ENCODE measurements around the gene GSE1.

The GSE1 gene

DNA sequence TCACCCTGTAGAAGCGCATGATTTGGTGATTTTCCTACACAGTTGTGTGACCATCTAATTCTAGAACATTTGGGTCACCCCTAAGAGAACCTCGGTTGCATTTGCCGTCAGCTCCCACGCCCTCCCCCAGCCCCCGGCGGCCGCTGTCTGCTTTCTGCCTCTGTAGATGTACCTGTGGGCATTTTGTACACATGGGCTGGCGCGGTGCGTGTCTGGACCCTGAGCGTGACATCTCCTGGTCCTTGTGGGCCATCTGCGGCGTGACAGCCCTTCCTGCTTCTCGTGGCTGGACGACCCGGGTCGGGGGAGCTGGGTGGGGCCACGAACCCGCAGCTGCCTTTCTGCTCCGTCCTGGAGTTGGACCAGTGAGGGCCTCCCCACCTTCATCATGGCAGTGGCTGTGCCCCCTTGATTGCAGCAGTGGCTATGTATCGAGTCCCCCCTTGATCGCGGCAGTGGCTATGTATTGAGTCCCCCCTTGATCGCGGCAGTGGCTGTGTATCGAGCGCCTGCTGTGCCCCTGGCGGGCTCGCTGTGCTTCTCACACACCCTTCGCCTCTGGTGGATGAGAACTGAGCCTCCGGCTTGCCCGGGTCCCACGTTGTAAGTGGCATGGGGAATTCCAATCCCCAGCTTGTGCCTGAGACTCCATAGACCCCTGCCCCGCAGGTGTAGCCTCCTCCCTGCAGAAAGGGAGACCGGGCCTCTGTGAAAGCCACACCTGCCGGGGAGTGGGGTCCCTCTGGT is 24.1 kb downstream of the GSE1 start:
- no peaks in the 10 kb centered on the region for H3K36me3 ChIP-seq (ENCODE audit: control insufficient read depth in 2 of 2, insufficient read depth in 2 of 2, low read length in 2 of 2)
- H3K9me3 ChIP-seq (ENCODE audit: control insufficient read depth in 2 of 2, low read length in 2 of 2): no peaks in the 10 kb centered on the region
- H3K4me3 ChIP-seq (ENCODE audit: low read length in 2 of 2): no peak overlapping the region
- H3K27me3 ChIP-seq (ENCODE audit: control insufficient read depth in 1 of 2, insufficient read depth in 2 of 2, low read length in 2 of 2): no peaks in the 10 kb centered on the region
- no peak overlapping the region for H3K27ac ChIP-seq (ENCODE audit: low read length)
- H3K4me1 ChIP-seq (ENCODE audit: control insufficient read depth, insufficient read depth, low read length): peaks cover 17% of the 10 kb centered on the region
- no peak overlapping the region for H3K9ac ChIP-seq (ENCODE audit: low read length in 2 of 2)

DNA sequence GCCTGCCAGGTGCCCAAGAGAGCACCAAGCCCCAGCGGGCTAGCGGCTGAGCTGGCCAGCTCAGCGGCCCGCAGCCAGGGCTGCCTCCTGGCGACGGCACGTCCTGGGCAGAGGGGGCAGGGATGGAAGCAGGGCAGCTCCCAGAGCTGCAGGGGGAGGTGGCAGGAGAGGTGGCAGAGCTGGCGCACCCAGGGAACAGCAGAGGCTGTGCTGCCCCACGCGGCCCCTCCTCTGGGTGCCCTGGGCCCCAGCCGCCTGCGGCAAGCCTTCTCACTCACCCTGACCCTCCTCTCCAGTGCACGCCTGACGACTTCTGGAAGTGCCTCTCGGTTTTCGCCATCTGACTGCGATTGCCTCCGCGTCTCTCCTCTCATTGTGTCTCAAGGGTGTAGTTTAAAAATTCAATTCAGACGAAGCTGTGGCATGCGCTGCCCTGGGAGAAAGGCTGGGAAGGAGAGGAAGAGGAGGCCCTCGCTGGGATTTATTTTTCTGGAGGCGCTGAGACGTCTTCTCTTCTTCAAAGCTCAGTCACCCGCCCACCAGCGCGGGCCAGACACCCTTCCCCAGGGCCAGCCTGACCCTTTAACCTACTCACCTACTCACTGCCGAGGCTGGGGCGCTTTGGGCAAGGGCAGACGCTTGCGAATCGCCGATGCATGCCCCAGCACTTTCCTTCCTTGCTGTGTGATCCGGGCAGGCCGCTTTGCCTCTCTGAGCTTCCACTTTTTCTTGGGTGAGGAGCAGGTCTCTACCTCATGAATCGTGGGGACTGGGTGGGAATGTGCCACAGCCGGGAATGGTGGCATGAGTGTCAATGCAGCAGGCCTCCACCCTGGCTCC is 24.9 kb downstream of the GSE1 start:
- H3K27ac ChIP-seq (ENCODE audit: low read length): no peak overlapping the region
- H3K36me3 ChIP-seq (ENCODE audit: control insufficient read depth in 2 of 2, insufficient read depth in 2 of 2, low read length in 2 of 2): no peaks in the 10 kb centered on the region
- no peak overlapping the region for H3K9ac ChIP-seq (ENCODE audit: low read length in 2 of 2)
- no peaks in the 10 kb centered on the region for H3K27me3 ChIP-seq (ENCODE audit: control insufficient read depth in 1 of 2, insufficient read depth in 2 of 2, low read length in 2 of 2)
- no peak overlapping the region for H3K4me3 ChIP-seq (ENCODE audit: low read length in 2 of 2)
- H3K4me1 ChIP-seq (ENCODE audit: control insufficient read depth, insufficient read depth, low read length): peaks cover 17% of the 10 kb centered on the region
- H3K9me3 ChIP-seq (ENCODE audit: control insufficient read depth in 2 of 2, low read length in 2 of 2): no peaks in the 10 kb centered on the region

DNA sequence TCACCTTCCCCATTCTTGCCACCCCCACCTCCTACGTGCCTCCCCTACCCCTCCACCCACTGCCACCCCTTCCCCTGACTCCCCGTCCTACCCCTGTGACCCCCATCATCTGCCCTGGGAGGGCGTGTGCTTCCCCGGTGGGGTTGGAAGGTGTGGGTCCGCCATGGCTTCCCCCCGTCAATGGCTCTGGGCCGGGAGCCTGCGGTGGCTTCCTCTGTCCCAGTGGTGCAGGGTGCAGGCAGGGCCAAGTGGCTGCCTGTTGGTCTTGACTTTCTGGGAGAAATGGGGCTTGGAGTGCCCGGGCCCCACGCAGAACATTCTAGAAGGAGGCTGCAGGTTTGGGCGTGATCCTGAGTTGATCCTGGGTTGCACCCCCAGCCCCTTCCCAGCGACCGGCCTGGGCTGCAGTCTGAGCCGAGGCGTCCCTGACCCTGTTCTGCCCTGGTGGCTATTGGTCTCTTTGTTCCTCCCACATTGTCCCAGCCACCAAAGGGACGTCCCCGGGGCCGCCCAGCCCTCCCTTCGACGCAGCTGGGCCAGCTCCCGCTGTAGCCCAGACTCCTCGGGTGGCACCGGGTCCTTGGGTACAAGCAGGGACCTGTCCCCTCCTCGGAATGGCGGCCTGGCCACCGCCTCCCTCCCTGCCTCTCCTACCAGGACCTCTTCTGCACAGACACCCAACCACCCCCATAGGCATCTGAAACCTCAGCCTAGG is 25.7 kb downstream of the GSE1 start:
- H3K4me3 ChIP-seq (ENCODE audit: low read length in 2 of 2): peak overlapping the region in 1 of 2 donors; percentile 8
- H3K27me3 ChIP-seq (ENCODE audit: control insufficient read depth in 1 of 2, insufficient read depth in 2 of 2, low read length in 2 of 2): no peaks in the 10 kb centered on the region
- no peak overlapping the region for H3K9ac ChIP-seq (ENCODE audit: low read length in 2 of 2)
- H3K36me3 ChIP-seq (ENCODE audit: control insufficient read depth in 2 of 2, insufficient read depth in 2 of 2, low read length in 2 of 2): no peaks in the 10 kb centered on the region
- H3K9me3 ChIP-seq (ENCODE audit: control insufficient read depth in 2 of 2, low read length in 2 of 2): no peaks in the 10 kb centered on the region
- H3K4me1 ChIP-seq (ENCODE audit: control insufficient read depth, insufficient read depth, low read length): peaks cover 22% of the 10 kb centered on the region
- no peak overlapping the region for H3K27ac ChIP-seq (ENCODE audit: low read length)

DNA sequence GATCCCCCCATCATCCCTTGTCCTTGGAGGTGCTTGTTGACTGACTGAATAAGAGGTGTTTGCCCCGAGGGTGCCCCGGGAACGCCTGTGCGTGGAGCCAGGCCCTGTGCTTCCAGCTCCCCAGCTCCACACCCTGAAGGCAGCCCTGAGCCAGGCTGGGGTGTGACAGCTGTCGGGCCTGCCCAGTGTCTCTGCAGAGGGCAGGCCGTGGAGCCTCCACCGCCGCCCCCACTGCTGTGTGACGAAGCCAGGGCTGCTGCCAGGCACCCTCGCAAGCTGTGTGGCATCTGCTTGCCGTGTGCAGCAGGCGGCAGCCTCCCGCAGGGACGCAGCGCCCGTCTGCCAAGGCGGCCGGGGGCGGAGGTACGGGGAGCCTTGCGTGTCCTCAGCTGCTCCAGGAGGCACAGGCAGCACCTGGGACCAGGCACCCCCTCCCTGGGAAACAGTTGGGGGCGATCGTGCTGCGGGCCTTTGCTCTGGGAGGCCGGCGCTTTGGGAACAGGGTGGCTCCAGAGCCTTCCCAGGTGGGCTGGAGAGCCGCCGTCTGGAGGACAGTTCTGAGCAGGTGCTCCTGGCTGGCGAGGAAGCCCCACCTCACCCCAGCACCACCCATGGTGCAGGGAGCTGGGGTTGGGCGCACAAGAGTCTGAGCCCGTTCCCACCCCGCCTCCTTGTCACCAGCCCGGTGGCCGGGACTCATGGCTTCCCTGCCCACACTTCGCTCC is 26.6 kb downstream of the GSE1 start:
- Histone ChIP-seq H3K4me1 (ENCODE audit: control insufficient read depth, insufficient read depth, low read length) (peaks cover 27% of the 10 kb centered on the region), H3K9me3 (ENCODE audit: control insufficient read depth in 2 of 2, low read length in 2 of 2) (no peaks in the 10 kb centered on the region), H3K27ac (ENCODE audit: low read length) (no peak overlapping the region), H3K27me3 (ENCODE audit: control insufficient read depth in 1 of 2, insufficient read depth in 2 of 2, low read length in 2 of 2) (no peaks in the 10 kb centered on the region), H3K4me3 (ENCODE audit: low read length in 2 of 2) (peak overlapping the region in 1 of 2 donors; percentile 8), H3K9ac (ENCODE audit: low read length in 2 of 2) (no peak overlapping the region), H3K36me3 (ENCODE audit: control insufficient read depth in 2 of 2, insufficient read depth in 2 of 2, low read length in 2 of 2) (no peaks in the 10 kb centered on the region)

DNA sequence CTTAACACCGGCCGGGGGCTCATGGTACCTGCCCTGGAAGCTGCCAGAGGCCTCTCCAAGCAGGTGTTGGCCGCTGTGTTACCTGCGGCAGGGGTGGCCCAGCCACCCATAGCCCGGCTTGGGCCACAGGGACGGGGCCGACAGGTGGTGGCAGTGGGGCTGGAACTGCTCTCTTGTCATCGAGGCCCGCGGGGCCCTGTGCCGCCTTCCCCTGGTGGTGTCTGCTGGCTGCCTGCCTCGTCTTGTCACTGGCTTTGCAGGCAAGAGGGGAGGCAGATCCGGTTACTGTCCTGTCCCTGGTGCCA is 27.1 kb downstream of the GSE1 start:
- H3K36me3 ChIP-seq (ENCODE audit: control insufficient read depth in 2 of 2, insufficient read depth in 2 of 2, low read length in 2 of 2): no peaks in the 10 kb centered on the region
- no peak overlapping the region for H3K9ac ChIP-seq (ENCODE audit: low read length in 2 of 2)
- H3K27ac ChIP-seq (ENCODE audit: low read length): no peak overlapping the region
- H3K9me3 ChIP-seq (ENCODE audit: control insufficient read depth in 2 of 2, low read length in 2 of 2): no peaks in the 10 kb centered on the region
- no peaks in the 10 kb centered on the region for H3K27me3 ChIP-seq (ENCODE audit: control insufficient read depth in 1 of 2, insufficient read depth in 2 of 2, low read length in 2 of 2)
- H3K4me3 ChIP-seq (ENCODE audit: low read length in 2 of 2): no peak overlapping the region
- peaks cover 27% of the 10 kb centered on the region for H3K4me1 ChIP-seq (ENCODE audit: control insufficient read depth, insufficient read depth, low read length)

DNA sequence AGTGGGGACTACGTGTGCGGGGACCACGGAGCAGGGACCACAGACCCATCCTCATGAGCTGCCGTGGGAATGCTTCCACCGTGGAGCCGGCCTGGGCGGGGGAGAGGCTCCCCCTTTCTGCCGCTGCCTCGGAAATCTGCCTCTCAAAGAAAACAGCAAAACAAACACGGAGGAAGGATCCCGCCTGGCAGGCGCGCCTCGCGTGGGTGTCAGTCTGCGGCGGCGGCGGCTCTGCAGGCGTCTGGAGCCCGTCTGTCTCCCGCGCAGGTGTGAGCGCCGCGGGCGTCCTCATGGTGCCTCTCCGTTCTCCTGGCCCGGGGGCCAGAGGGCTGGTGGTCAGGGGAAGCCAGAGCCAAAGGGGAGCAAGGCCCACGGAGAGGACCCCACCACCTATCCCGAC is 27.5 kb downstream of the GSE1 start:
- no peak overlapping the region for H3K4me3 ChIP-seq (ENCODE audit: low read length in 2 of 2)
- peaks cover 27% of the 10 kb centered on the region for H3K4me1 ChIP-seq (ENCODE audit: control insufficient read depth, insufficient read depth, low read length)

DNA sequence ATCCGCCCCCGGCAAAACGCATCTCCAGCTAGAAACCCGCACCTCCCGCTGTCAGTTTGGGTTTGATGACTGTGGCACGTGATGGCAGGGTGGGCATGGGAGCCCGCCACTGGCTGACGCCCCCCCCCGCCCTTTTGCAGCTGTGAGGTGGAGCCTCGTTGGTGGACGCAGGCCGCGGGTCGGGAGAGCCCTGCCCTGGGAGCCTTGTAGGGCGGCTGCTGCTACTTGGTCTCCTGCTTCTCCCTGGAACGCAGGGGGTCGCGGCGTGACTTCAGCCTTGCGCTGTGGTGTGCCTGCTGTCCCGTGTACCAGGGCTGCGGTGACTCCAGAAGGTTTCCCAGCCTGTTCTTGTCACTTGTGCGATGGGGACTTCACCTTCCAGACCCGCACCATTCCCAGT is 28.2 kb downstream of the GSE1 start:
- no peaks in the 10 kb centered on the region for H3K36me3 ChIP-seq (ENCODE audit: control insufficient read depth in 2 of 2, insufficient read depth in 2 of 2, low read length in 2 of 2)
- peaks cover 27% of the 10 kb centered on the region for H3K4me1 ChIP-seq (ENCODE audit: control insufficient read depth, insufficient read depth, low read length)
- H3K9ac ChIP-seq (ENCODE audit: low read length in 2 of 2): no peak overlapping the region
- H3K4me3 ChIP-seq (ENCODE audit: low read length in 2 of 2): no peak overlapping the region
- H3K27ac ChIP-seq (ENCODE audit: low read length): no peak overlapping the region
- no peaks in the 10 kb centered on the region for H3K9me3 ChIP-seq (ENCODE audit: control insufficient read depth in 2 of 2, low read length in 2 of 2)
- H3K27me3 ChIP-seq (ENCODE audit: control insufficient read depth in 1 of 2, insufficient read depth in 2 of 2, low read length in 2 of 2): no peaks in the 10 kb centered on the region

More for the DNA sequence above, 27.5 kb downstream of the GSE1 start:
- H3K27me3 ChIP-seq (ENCODE audit: control insufficient read depth in 1 of 2, insufficient read depth in 2 of 2, low read length in 2 of 2): no peaks in the 10 kb centered on the region
- H3K9ac ChIP-seq (ENCODE audit: low read length in 2 of 2): no peak overlapping the region
- no peaks in the 10 kb centered on the region for H3K9me3 ChIP-seq (ENCODE audit: control insufficient read depth in 2 of 2, low read length in 2 of 2)
- no peak overlapping the region for H3K27ac ChIP-seq (ENCODE audit: low read length)
- H3K36me3 ChIP-seq (ENCODE audit: control insufficient read depth in 2 of 2, insufficient read depth in 2 of 2, low read length in 2 of 2): no peaks in the 10 kb centered on the region

DNA sequence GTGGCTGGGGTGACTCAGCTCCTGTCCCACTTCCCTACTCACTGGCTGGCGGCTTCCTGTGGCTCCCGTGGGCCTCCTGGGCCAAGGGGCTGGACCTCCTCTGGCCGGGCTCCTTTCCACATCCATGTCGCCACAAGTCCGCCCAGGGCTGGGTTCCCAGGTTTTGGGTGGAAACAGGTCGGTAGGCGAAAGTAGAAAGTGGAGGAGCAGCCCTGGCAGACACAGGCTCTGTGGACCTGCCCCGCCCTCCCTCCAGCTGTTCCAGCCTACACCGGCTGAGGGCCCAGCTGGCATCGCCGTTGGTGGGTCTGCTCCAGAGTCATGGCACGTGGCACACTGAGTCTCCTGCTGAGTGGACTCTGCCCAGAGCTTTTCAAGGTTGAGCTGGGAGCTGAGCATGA is 28.7 kb downstream of the GSE1 start:
- Histone ChIP-seq H3K9ac (ENCODE audit: low read length in 2 of 2) (no peak overlapping the region), H3K4me3 (ENCODE audit: low read length in 2 of 2) (no peak overlapping the region), H3K4me1 (ENCODE audit: control insufficient read depth, insufficient read depth, low read length) (peaks cover 27% of the 10 kb centered on the region), H3K27ac (ENCODE audit: low read length) (no peak overlapping the region), H3K27me3 (ENCODE audit: control insufficient read depth in 1 of 2, insufficient read depth in 2 of 2, low read length in 2 of 2) (no peaks in the 10 kb centered on the region), H3K9me3 (ENCODE audit: control insufficient read depth in 2 of 2, low read length in 2 of 2) (no peaks in the 10 kb centered on the region), H3K36me3 (ENCODE audit: control insufficient read depth in 2 of 2, insufficient read depth in 2 of 2, low read length in 2 of 2) (no peaks in the 10 kb centered on the region)

DNA sequence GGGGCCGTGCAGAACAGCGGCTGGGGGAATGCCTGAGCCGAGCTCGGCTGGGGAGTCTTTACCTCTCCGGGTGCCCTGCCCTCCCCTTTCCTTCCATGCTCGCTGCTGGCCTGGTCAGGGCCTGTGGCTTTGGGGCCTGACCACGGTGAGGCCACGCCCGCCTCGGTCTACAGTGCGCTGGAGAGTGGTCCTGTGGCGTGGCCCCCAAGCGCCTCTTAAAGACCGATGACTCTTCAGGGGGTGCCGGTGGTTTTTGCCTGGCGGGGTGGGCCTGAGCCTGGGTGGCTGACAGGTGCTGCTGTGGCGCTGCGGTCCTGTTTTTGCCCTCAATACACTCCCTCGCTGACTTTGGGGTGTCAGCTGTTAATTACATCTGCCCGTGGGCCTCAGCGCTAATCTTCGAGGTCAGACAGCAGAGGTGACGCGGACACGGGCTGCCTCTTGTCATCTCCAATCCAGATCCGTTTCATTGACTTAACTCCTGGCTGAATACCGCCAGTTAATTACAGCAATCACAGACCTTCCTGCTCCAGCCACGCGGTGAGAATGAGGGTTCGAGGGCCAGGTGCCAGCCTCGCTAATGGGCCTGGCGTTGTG is 29.7 kb downstream of the GSE1 start:
- Histone ChIP-seq H3K36me3 (ENCODE audit: control insufficient read depth in 2 of 2, insufficient read depth in 2 of 2, low read length in 2 of 2) (no peaks in the 10 kb centered on the region), H3K4me3 (ENCODE audit: low read length in 2 of 2) (no peak overlapping the region), H3K4me1 (ENCODE audit: control insufficient read depth, insufficient read depth, low read length) (peaks cover 27% of the 10 kb centered on the region), H3K9me3 (ENCODE audit: control insufficient read depth in 2 of 2, low read length in 2 of 2) (no peaks in the 10 kb centered on the region), H3K27ac (ENCODE audit: low read length) (no peak overlapping the region), H3K9ac (ENCODE audit: low read length in 2 of 2) (no peak overlapping the region), H3K27me3 (ENCODE audit: control insufficient read depth in 1 of 2, insufficient read depth in 2 of 2, low read length in 2 of 2) (no peaks in the 10 kb centered on the region)

DNA sequence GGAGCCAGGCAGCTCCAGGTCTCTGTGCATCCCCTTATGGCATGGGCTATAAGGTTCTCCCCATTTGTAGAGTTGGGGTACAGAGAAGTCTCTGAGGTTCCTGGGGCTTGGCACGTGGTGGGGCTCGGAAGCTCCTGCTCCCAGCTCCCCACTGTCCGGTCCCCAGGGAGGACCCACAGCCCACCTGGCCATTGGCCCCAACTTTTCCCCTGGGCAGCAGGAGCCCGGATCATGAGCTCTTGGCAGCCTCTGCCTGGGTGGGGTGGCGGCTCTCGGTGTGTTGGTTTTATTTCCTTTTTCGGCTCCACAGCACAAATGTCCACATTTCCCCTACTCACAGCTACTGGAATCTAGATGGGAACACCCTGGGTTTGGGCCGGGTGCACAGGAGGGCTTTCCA is 30.5 kb downstream of the GSE1 start:
- Histone ChIP-seq H3K27me3 (ENCODE audit: control insufficient read depth in 1 of 2, insufficient read depth in 2 of 2, low read length in 2 of 2) (no peaks in the 10 kb centered on the region), H3K4me1 (ENCODE audit: control insufficient read depth, insufficient read depth, low read length) (peaks cover 27% of the 10 kb centered on the region), H3K27ac (ENCODE audit: low read length) (no peak overlapping the region), H3K36me3 (ENCODE audit: control insufficient read depth in 2 of 2, insufficient read depth in 2 of 2, low read length in 2 of 2) (no peaks in the 10 kb centered on the region), H3K4me3 (ENCODE audit: low read length in 2 of 2) (no peak overlapping the region), H3K9me3 (ENCODE audit: control insufficient read depth in 2 of 2, low read length in 2 of 2) (no peaks in the 10 kb centered on the region), H3K9ac (ENCODE audit: low read length in 2 of 2) (no peak overlapping the region)
